ENCODE measurements around the gene BRD1.

BRD1 gene

DNA sequence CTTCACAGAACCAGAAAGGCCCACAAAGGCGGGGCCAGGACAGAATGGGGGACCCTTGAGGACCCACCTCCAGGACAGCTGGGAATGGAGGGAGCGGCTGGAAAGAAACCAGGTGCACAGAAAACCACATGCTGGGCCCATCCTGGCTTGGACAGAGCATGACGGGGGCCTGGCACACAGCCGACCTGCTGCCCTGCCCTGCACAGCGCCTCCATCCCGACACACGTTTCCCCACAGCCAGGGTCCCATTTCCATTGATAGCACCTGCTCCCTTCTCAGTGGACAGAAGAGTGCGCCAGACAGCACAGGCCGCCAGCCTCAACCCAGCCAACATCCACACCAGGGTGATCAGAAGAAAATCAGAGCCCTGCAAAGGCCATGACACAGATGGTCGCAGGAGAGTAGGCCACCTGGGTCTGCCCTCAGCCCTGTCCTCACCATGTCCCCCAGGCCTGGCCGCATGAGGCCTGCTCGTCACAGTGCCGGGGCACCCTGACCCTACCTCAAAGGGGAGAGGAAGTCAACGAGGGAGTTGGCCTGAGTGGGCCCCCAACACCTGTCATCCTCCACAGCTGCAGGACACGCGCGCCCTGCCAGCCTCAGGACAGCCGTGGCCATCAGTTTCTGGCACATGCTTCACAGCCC lies 28.1 kb downstream of the BRD1 start:
- H3K36me3 ChIP-seq (ENCODE audit: control insufficient read depth, insufficient read depth, low read length) = peaks cover 33% of the 10 kb centered on the region
- H3K4me1 ChIP-seq (ENCODE audit: control insufficient read depth, insufficient read depth, low read length) = no peaks in the 10 kb centered on the region
- no peaks in the 10 kb centered on the region for H3K27me3 ChIP-seq (ENCODE audit: control insufficient read depth, insufficient read depth, low read length, poor library complexity, severe bottlenecking)
- H3K9me3 ChIP-seq (ENCODE audit: control insufficient read depth, low read length) = no peaks in the 10 kb centered on the region
- no peak overlapping the region for H3K27ac ChIP-seq (ENCODE audit: insufficient read depth, low read depth, low read length, poor library complexity, severe bottlenecking)
- 93 to 95% methylated on average over 18 of the region's 18 CpGs for WGBS, 2 experiments
- H3K4me3 ChIP-seq (ENCODE audit: insufficient read depth, low read depth, low read length) = no peak overlapping the region

DNA sequence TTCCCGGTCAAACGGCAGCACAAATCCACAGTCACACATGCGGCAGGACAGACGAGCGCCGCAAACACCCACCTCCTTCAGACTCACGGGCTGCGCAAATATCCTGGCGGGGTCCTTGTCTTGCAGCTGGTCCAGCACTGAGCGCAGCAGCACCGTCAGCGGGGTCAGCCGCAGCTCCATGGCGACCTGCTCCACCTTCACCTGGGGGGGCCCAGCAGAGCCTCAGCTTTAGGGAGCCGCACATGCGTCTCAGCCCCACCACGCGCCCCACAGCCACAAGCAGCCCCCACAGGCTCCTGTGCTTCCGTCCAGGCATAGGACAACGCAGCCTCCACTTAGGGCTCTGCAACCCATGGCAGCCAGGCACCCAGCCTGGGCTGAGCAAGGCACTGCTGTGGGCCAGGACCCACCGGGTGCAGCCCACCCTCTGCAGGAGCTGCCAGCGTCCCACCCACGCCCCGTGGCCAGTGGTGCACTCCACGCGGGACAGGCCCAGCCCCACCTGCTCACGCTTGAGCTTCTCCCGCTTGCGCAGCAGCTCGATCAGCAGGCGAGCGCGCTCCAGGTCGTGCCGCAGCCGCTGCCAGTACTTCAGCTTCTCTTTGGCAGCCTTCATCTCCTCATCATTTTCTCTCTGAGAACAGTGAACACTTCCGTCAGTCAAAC lies 29.1 kb downstream of the BRD1 start:
- Histone ChIP-seq H3K27ac (ENCODE audit: insufficient read depth, low read depth, low read length, poor library complexity, severe bottlenecking) (no peak overlapping the region), H3K4me3 (ENCODE audit: insufficient read depth, low read depth, low read length) (no peak overlapping the region), H3K4me1 (ENCODE audit: control insufficient read depth, insufficient read depth, low read length) (no peaks in the 10 kb centered on the region), H3K9me3 (ENCODE audit: control insufficient read depth, low read length) (no peaks in the 10 kb centered on the region), H3K27me3 (ENCODE audit: control insufficient read depth, insufficient read depth, low read length, poor library complexity, severe bottlenecking) (no peaks in the 10 kb centered on the region), H3K36me3 (ENCODE audit: control insufficient read depth, insufficient read depth, low read length) (peaks cover 42% of the 10 kb centered on the region)
- WGBS, 2 experiments = 94 to 95% methylated on average over 37 of the region's 37 CpGs

DNA sequence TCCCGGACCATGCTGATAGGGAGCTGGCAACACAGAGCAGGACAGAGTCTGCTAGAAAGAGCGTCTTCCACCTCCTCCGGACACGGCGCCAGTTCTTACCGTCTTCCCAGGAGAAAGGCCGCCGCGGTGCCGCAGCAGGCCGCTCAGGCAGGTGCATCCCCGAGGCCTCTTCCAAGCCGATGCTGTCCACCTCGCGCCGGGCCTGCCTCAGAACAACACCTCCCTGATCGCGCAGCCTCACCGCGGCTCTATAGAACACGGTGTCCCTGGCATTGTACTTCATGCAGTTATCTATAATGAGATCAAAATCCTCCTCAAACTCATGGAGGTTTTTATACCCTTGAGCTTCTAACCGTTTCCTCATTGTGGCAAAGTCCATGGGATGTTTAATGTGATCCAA lies 30.0 kb downstream of the BRD1 start:
- Histone ChIP-seq H3K9me3 (ENCODE audit: control insufficient read depth, low read length) (no peaks in the 10 kb centered on the region), H3K36me3 (ENCODE audit: control insufficient read depth, insufficient read depth, low read length) (peaks cover 51% of the 10 kb centered on the region), H3K27ac (ENCODE audit: insufficient read depth, low read depth, low read length, poor library complexity, severe bottlenecking) (no peak overlapping the region), H3K4me3 (ENCODE audit: insufficient read depth, low read depth, low read length) (no peak overlapping the region), H3K4me1 (ENCODE audit: control insufficient read depth, insufficient read depth, low read length) (no peaks in the 10 kb centered on the region), H3K27me3 (ENCODE audit: control insufficient read depth, insufficient read depth, low read length, poor library complexity, severe bottlenecking) (no peaks in the 10 kb centered on the region)
- 96 to 97% methylated on average over 21 to 22 of the region's 22 CpGs for WGBS, 2 experiments

DNA sequence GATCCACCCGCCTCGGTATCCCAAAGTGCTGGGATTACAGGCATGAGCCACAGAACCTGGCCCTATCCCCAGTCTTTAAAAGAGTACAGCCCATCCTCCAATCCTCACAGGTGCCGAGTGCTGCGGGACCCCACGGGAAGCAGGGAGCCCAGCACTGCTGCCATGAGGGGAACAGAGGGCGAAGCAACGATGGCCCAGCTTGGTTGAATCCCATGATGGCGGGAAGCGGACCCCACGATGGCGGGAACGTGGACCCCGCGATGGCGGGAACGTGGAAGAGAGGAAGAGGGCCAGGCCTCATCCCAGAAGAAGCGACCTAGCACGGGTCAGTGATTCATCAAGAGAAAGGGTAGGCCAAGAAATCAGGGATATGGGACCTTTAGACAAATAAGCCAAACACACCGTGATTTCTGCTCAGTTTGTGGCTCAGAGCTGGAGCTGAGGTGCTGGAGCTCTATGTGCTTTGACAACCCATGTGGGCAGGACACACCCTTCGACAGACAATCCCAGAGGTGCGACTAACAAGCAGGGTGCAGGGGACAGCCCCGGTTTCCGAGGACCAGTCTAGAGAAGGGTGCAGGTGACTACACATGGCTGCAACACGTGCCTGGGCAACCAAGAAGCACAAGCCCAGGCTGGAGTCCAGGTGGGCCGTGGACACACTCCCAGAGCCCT lies 30.9 kb downstream of the BRD1 start:
- Histone ChIP-seq H3K9me3 (ENCODE audit: control insufficient read depth, low read length) (no peaks in the 10 kb centered on the region), H3K27ac (ENCODE audit: insufficient read depth, low read depth, low read length, poor library complexity, severe bottlenecking) (no peak overlapping the region), H3K27me3 (ENCODE audit: control insufficient read depth, insufficient read depth, low read length, poor library complexity, severe bottlenecking) (no peaks in the 10 kb centered on the region), H3K4me3 (ENCODE audit: insufficient read depth, low read depth, low read length) (no peak overlapping the region), H3K4me1 (ENCODE audit: control insufficient read depth, insufficient read depth, low read length) (no peaks in the 10 kb centered on the region), H3K36me3 (ENCODE audit: control insufficient read depth, insufficient read depth, low read length) (peaks cover 59% of the 10 kb centered on the region)
- 96 to 97% methylated on average over 25 of the region's 25 CpGs for WGBS, 2 experiments

DNA sequence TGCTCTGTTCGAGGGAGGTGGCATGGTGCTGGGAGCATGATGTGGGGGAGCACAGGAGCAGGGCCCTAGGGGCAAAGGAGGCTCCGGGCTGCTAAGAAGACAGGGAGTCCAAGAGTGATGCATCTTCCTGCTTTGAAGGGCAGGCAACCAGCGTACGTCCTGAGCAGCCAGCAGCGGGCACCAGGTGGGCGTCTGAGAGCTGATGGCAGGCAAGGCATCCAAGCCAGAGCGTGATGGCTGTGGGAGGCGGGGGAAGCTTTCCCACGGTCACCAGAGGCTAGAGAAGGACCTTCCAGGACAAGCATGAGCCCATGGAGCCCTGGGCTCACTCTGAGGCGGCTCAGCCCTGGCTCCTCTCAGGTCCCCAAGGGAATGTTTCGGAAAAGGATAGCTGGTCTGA lies 32.2 kb downstream of the BRD1 start:
- WGBS, 2 experiments = 95 to 96% methylated on average over 11 of the region's 11 CpGs
- no peak overlapping the region for H3K27ac ChIP-seq (ENCODE audit: insufficient read depth, low read depth, low read length, poor library complexity, severe bottlenecking)
- H3K9me3 ChIP-seq (ENCODE audit: control insufficient read depth, low read length) = no peaks in the 10 kb centered on the region
- no peak overlapping the region for H3K4me3 ChIP-seq (ENCODE audit: insufficient read depth, low read depth, low read length)
- peaks cover 3% of the 10 kb centered on the region for H3K4me1 ChIP-seq (ENCODE audit: control insufficient read depth, insufficient read depth, low read length)
- peaks cover 69% of the 10 kb centered on the region for H3K36me3 ChIP-seq (ENCODE audit: control insufficient read depth, insufficient read depth, low read length)
- no peaks in the 10 kb centered on the region for H3K27me3 ChIP-seq (ENCODE audit: control insufficient read depth, insufficient read depth, low read length, poor library complexity, severe bottlenecking)

DNA sequence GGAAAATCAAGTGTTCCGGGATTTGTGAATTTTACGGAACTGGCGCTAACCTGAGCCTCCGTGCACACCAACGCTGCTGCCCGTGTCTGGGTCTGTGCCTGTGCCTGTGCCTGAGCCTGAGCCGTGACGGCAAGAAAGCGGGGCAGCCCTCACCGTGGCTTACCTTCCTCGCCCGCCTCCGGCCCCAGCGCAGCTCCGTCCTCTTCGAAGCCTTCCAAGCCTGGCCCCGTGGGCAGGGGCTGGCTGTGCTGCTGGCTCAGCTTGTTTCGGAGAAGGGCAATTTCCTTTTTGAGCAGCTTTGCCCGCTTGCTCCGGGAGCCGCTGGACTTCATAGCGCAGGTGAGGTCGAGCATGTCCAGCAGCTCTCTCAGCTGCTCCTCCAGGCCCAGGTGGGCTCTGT lies 33.8 kb downstream of the BRD1 start:
- no peak overlapping the region for H3K27ac ChIP-seq (ENCODE audit: insufficient read depth, low read depth, low read length, poor library complexity, severe bottlenecking)
- H3K4me1 ChIP-seq (ENCODE audit: control insufficient read depth, insufficient read depth, low read length) = peaks cover 3% of the 10 kb centered on the region
- WGBS, 2 experiments = 96 to 97% methylated on average over 23 of the region's 23 CpGs
- H3K9me3 ChIP-seq (ENCODE audit: control insufficient read depth, low read length) = no peaks in the 10 kb centered on the region
- H3K27me3 ChIP-seq (ENCODE audit: control insufficient read depth, insufficient read depth, low read length, poor library complexity, severe bottlenecking) = no peaks in the 10 kb centered on the region
- peaks cover 63% of the 10 kb centered on the region for H3K36me3 ChIP-seq (ENCODE audit: control insufficient read depth, insufficient read depth, low read length)
- no peak overlapping the region for H3K4me3 ChIP-seq (ENCODE audit: insufficient read depth, low read depth, low read length)

DNA sequence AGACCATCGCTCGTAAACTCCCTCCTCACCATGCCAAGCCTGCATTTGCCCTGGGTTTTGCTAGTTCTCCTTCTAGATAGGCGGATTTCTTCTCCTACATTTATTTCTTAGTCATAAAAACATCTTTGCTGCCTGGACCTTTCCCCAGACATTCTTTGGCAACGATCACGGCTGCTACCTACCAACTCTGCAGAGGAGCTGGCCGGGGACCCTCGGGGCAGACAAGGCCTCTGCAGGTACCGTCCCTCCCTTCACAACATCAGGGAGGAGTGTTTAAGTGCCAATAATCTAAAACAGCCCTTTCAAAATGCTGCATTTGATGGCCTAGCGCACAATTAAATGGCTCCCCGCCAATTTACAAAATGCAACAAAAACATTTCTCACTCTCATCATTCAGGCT lies 34.4 kb downstream of the BRD1 start:
- Histone ChIP-seq H3K9me3 (ENCODE audit: control insufficient read depth, low read length) (no peaks in the 10 kb centered on the region), H3K4me3 (ENCODE audit: insufficient read depth, low read depth, low read length) (no peak overlapping the region), H3K36me3 (ENCODE audit: control insufficient read depth, insufficient read depth, low read length) (peaks cover 60% of the 10 kb centered on the region), H3K4me1 (ENCODE audit: control insufficient read depth, insufficient read depth, low read length) (peaks cover 3% of the 10 kb centered on the region), H3K27ac (ENCODE audit: insufficient read depth, low read depth, low read length, poor library complexity, severe bottlenecking) (no peak overlapping the region), H3K27me3 (ENCODE audit: control insufficient read depth, insufficient read depth, low read length, poor library complexity, severe bottlenecking) (no peaks in the 10 kb centered on the region)
- 93 to 95% methylated on average over 10 of the region's 10 CpGs for WGBS, 2 experiments

DNA sequence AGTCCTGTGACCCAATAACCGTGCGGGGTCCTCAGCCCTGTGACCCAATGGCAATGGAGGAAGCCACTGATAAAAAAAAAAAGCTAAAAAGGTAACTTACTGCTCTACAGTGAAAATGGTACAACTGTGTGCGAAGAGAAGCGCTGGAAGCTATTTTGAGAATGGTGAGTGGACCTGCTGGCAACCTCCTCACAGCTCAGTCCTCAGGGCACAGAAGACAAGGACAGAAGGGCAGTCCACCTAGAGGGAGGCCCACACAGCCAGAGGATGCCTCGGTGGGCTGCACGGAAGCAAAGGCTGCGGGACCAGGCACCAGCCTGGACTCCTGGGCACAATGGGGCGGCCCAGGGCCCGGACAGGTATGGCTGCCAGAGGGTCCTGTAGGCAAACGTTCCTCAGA lies 35.6 kb downstream of the BRD1 start:
- Histone ChIP-seq H3K4me3 (ENCODE audit: insufficient read depth, low read depth, low read length) (no peak overlapping the region), H3K27ac (ENCODE audit: insufficient read depth, low read depth, low read length, poor library complexity, severe bottlenecking) (no peak overlapping the region), H3K9me3 (ENCODE audit: control insufficient read depth, low read length) (no peaks in the 10 kb centered on the region), H3K36me3 (ENCODE audit: control insufficient read depth, insufficient read depth, low read length) (peaks cover 62% of the 10 kb centered on the region), H3K27me3 (ENCODE audit: control insufficient read depth, insufficient read depth, low read length, poor library complexity, severe bottlenecking) (no peaks in the 10 kb centered on the region), H3K4me1 (ENCODE audit: control insufficient read depth, insufficient read depth, low read length) (peaks cover 3% of the 10 kb centered on the region)
- WGBS, 2 experiments = 96% methylated on average over 10 of the region's 10 CpGs

DNA sequence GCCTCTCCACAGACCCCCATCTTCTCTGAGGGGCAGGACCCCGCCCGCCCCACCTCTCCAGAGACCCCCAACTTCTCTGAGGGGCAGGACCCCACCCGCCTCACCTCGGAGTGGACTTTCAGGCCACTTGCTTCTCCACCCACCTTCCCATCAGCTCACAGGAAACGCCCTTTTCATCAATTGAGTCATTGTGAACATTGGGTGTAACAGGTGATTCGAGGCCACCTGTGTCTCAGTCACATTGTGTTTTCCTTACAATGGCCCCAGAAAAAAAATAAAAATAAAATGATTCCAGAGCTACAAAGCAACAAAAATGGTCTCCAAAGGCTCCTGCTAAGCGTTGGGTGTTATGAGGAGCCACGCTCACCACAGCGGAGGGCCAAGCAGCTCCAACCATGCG lies 36.0 kb downstream of the BRD1 start:
- H3K9me3 ChIP-seq (ENCODE audit: control insufficient read depth, low read length) = no peaks in the 10 kb centered on the region
- H3K27ac ChIP-seq (ENCODE audit: insufficient read depth, low read depth, low read length, poor library complexity, severe bottlenecking) = no peak overlapping the region
- no peak overlapping the region for H3K4me3 ChIP-seq (ENCODE audit: insufficient read depth, low read depth, low read length)
- H3K36me3 ChIP-seq (ENCODE audit: control insufficient read depth, insufficient read depth, low read length) = peaks cover 61% of the 10 kb centered on the region
- peaks cover 3% of the 10 kb centered on the region for H3K4me1 ChIP-seq (ENCODE audit: control insufficient read depth, insufficient read depth, low read length)
- 99% methylated on average over 10 of the region's 10 CpGs for WGBS, 2 experiments
- no peaks in the 10 kb centered on the region for H3K27me3 ChIP-seq (ENCODE audit: control insufficient read depth, insufficient read depth, low read length, poor library complexity, severe bottlenecking)

DNA sequence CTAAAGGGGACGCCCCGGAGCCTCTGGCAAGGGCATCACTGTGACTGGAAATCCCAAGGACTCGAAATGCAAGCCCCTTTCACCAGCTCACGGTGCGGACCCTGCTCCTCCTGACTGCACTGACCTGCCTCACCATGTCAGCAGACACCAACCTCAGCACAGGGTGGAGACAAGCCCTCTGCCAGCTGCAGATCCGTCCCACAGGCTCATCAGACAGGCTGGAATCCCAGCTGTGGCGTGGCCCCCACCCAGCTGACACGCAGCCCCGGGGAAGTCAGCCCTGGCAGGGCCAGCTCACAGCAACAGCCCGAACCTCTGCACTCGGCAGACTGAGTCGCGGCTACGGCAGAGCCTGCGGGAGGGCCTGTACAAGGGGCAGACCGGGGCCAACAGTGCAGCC lies 36.8 kb downstream of the BRD1 start:
- 92 to 93% methylated on average over 16 of the region's 16 CpGs for WGBS, 2 experiments
- Histone ChIP-seq H3K27ac (ENCODE audit: insufficient read depth, low read depth, low read length, poor library complexity, severe bottlenecking) (no peak overlapping the region), H3K36me3 (ENCODE audit: control insufficient read depth, insufficient read depth, low read length) (peaks cover 66% of the 10 kb centered on the region), H3K4me1 (ENCODE audit: control insufficient read depth, insufficient read depth, low read length) (peaks cover 3% of the 10 kb centered on the region), H3K4me3 (ENCODE audit: insufficient read depth, low read depth, low read length) (no peak overlapping the region), H3K27me3 (ENCODE audit: control insufficient read depth, insufficient read depth, low read length, poor library complexity, severe bottlenecking) (no peaks in the 10 kb centered on the region), H3K9me3 (ENCODE audit: control insufficient read depth, low read length) (no peaks in the 10 kb centered on the region)
